K562 (cell line): ENCODE results near the gene BICDL1. TPM values are rescaled to one million over a fixed set of nuclear protein-coding genes. Genes with fewer than 3 reads are reported as not detected.

Experiments used
- DNMT1 ChIP-seq: fragments of 450-650 bp; IDR thresholded peaks from 2 replicates; pipeline ENCODE4 v1.6.1; 2016; ENCODE audit warnings: antibody characterized with exemption, mild to moderate bottlenecking
- HDAC6 ChIP-seq: IDR thresholded peaks from 2 replicates; pipeline ENCODE4 v1.6.1; 2012; ENCODE audit warnings: low read depth, mild to moderate bottlenecking, control low read depth, inconsistent platforms, low read length, moderate library complexity
- MCM7 ChIP-seq, 2 experiments: fragments of 450-650 bp; IDR thresholded peaks; 2 replicates each; pipeline ENCODE4 v1.6.1; 2016 to 2018
- RBM25 ChIP-seq: fragments of 200-400 bp; formaldehyde crosslinking; IDR thresholded peaks from 2 replicates; pipeline ENCODE4 v1.6.1; 2018; ENCODE audit warnings: low read length, low read depth, moderate library complexity; ENCODE audit not compliant: severe bottlenecking
- STAT5A ChIP-seq: IDR thresholded peaks from 2 replicates; pipeline ENCODE4 v1.6.1; 2012; ENCODE audit warnings: low read length, inconsistent platforms, borderline replicate concordance
- ZNF766 ChIP-seq: fragments of 200-800 bp; sonication (Bioruptor generic); conservative IDR thresholded peaks from 2 replicates; pipeline ENCODE4 v1.6.1; 2016; ENCODE audit warnings: missing genetic modification characterization, missing compliant biosample characterization
- polyA plus RNA-seq, 8 experiments: library from polyadenylated mRNA; depleted of rRNA in 4 of 8; stranded (reverse) in 5 of 8; unstranded in 3 of 8; fragments of >200 nt; fragmentation: Nextera tagmentation in 2 of 8; fragmentation: Illumina TruSeq in 1 of 8; extraction: Ambion mirVana in 2 of 8; extraction: Trizol in 1 of 8; gene quantifications; 2 replicates each; pipeline versions ENCODE4 v1.2.1 to v1.2.3, GENCODE V29; 2011 to 2014; ENCODE audit warnings: inconsistent platforms in 1 of 8, missing spikeins in 1 of 8
- total RNA-seq, 7 experiments: library from RNA; depleted of rRNA in 6 of 7; stranded (reverse); fragments of >200 nt in 6 of 7; fragmentation: Illumina TruSeq in 2 of 7; extraction: Trizol in 2 of 7; gene quantifications; 2 replicates each; pipeline versions ENCODE4 v1.2.1 to v1.2.3, GENCODE V29; 2011 to 2021; ENCODE audit warnings: low replicate concordance in 1 of 7
- TF ChIP-seq, protein P1 (sequence below): fragments of 450-650 bp; IDR thresholded peaks from 2 replicates; pipeline ENCODE4 v1.6.1; 2016; ENCODE audit warnings: low read depth, mild to moderate bottlenecking, moderate library complexity
- TF ChIP-seq, protein P2 (sequence below): fragments of 450-650 bp; IDR thresholded peaks from 2 replicates; pipeline ENCODE4 v1.6.1; 2016
- TF ChIP-seq, protein P3 (sequence below): IDR thresholded peaks from 2 replicates; pipeline ENCODE4 v1.6.1; 2011; ENCODE audit not compliant: insufficient read length; ENCODE audit errors: extremely low read depth
- TF ChIP-seq, protein P4 (sequence below), 2 experiments: fragments of 450-650 bp; conservative IDR thresholded peaks; 2 replicates each; pipeline ENCODE4 v1.6.1; 2017; ENCODE audit warnings: mild to moderate bottlenecking in 2 of 2, moderate library complexity in 2 of 2

The BICDL1 gene
- total and polyA plus RNA-seq, 9 of the 15 experiments (the other 6 are each of a cell fraction or from before 2014, with no cell fraction given) = 0.06 to 2.0 (median 0.58) TPM

DNA sequence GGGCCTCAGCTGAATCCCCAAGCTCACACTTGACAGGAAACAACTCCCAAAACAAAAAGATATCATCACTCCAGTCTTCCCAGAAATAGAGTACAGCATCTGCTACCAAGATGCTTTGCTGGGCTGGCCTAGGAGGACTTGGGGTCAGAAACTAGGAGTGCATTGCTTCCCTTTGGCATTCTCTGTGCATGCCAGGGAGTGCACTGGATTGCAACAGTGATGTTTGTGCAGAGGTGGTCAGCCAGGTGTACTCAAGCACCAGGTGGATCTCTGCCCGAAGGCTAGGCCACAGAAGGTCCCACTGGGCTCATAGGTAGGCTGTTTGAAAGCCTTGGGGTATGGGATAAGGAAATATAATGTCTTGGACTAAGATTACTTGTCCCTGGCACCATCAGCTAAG lies 76.4 kb downstream of the BICDL1 start (continued):
- TF ChIP-seq RBM25 = no peak
- TF ChIP-seq STAT5A = no peak
- TF ChIP-seq MCM7 (IDR thresholded peaks at IDR 0.05) = no peak
- no peak for TF ChIP-seq ZNF766 (CRISPR knock-in tag)
- TF ChIP-seq, protein P1, sequence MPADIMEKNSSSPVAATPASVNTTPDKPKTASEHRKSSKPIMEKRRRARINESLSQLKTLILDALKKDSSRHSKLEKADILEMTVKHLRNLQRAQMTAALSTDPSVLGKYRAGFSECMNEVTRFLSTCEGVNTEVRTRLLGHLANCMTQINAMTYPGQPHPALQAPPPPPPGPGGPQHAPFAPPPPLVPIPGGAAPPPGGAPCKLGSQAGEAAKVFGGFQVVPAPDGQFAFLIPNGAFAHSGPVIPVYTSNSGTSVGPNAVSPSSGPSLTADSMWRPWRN = no peak
- TF ChIP-seq HDAC6 = no peak
- TF ChIP-seq, protein P2, sequence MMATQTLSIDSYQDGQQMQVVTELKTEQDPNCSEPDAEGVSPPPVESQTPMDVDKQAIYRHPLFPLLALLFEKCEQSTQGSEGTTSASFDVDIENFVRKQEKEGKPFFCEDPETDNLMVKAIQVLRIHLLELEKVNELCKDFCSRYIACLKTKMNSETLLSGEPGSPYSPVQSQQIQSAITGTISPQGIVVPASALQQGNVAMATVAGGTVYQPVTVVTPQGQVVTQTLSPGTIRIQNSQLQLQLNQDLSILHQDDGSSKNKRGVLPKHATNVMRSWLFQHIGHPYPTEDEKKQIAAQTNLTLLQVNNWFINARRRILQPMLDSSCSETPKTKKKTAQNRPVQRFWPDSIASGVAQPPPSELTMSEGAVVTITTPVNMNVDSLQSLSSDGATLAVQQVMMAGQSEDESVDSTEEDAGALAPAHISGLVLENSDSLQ = no peak
- TF ChIP-seq, protein P3, sequence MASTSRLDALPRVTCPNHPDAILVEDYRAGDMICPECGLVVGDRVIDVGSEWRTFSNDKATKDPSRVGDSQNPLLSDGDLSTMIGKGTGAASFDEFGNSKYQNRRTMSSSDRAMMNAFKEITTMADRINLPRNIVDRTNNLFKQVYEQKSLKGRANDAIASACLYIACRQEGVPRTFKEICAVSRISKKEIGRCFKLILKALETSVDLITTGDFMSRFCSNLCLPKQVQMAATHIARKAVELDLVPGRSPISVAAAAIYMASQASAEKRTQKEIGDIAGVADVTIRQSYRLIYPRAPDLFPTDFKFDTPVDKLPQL = no peak
- no peak for TF ChIP-seq DNMT1
- TF ChIP-seq, protein P4, sequence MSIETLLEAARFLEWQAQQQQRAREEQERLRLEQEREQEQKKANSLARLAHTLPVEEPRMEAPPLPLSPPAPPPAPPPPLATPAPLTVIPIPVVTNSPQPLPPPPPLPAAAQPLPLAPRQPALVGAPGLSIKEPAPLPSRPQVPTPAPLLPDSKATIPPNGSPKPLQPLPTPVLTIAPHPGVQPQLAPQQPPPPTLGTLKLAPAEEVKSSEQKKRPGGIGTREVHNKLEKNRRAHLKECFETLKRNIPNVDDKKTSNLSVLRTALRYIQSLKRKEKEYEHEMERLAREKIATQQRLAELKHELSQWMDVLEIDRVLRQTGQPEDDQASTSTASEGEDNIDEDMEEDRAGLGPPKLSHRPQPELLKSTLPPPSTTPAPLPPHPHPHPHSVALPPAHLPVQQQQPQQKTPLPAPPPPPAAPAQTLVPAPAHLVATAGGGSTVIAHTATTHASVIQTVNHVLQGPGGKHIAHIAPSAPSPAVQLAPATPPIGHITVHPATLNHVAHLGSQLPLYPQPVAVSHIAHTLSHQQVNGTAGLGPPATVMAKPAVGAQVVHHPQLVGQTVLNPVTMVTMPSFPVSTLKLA (conservative IDR thresholded peaks at IDR 0.05) = no peak
